ENCODE data around the gene FLT4.

DNA sequence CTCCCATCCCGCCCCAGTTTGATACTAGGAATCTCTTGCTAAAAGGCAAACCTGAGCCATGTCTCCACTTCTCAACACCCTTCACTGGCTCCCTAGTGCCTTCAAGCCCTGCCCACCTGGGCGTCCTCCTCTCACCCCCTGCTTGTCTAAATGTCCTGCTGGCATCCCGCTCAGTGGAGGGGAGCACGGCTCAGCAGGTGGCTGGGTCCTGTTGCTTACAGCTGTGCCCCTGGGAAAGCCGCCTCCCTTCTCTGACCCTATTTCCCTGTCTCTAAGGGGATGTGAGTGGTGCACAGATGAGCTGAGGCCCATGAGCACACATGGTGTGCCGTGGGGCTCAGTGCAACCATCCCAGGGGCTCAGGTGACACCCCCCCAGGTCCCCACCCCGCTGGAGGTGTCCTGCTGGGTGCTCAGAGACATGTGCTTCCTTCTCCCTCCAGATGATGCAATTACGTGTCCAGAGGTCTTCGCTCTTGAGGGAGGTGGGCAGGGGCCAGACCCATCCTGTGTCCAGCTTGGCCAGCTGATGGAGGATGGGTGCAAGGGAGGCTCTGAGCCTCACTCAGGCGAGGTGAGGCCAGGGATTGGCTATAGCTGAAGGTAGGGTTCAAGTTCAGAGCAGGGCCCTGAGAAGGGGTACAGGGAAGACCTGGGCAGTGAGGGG lies 24.1 kb downstream of the FLT4 start:
- TF ChIP-seq, protein P1, sequence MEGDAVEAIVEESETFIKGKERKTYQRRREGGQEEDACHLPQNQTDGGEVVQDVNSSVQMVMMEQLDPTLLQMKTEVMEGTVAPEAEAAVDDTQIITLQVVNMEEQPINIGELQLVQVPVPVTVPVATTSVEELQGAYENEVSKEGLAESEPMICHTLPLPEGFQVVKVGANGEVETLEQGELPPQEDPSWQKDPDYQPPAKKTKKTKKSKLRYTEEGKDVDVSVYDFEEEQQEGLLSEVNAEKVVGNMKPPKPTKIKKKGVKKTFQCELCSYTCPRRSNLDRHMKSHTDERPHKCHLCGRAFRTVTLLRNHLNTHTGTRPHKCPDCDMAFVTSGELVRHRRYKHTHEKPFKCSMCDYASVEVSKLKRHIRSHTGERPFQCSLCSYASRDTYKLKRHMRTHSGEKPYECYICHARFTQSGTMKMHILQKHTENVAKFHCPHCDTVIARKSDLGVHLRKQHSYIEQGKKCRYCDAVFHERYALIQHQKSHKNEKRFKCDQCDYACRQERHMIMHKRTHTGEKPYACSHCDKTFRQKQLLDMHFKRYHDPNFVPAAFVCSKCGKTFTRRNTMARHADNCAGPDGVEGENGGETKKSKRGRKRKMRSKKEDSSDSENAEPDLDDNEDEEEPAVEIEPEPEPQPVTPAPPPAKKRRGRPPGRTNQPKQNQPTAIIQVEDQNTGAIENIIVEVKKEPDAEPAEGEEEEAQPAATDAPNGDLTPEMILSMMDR (conservative IDR thresholded peaks at IDR 0.05; ENCODE audit: low read length): no peak
- TF ChIP-seq EZH2phosphoT487 (IDR thresholded peaks at IDR 0.05; ENCODE audit: borderline replicate concordance, low read depth, low read length): no peak
